NCI-H510A treated with DMSO at 0.1 percent for 48 hours (cell line): ENCODE results near the gene L3MBTL2.
A peak's percentile ranks its signal among the peaks of the same experiment; 100 is the strongest.
"Not testable (repeated sequence)": the region's sequence is repeated elsewhere in the genome, so short reads cannot be mapped to it uniquely, and the experiment has no call there.

Experiments
- DNase-seq: peaks from one replicate; lab custom pipeline; 2025; lab: John Stamatoyannopoulos, UW

L3MBTL2 gene

DNA sequence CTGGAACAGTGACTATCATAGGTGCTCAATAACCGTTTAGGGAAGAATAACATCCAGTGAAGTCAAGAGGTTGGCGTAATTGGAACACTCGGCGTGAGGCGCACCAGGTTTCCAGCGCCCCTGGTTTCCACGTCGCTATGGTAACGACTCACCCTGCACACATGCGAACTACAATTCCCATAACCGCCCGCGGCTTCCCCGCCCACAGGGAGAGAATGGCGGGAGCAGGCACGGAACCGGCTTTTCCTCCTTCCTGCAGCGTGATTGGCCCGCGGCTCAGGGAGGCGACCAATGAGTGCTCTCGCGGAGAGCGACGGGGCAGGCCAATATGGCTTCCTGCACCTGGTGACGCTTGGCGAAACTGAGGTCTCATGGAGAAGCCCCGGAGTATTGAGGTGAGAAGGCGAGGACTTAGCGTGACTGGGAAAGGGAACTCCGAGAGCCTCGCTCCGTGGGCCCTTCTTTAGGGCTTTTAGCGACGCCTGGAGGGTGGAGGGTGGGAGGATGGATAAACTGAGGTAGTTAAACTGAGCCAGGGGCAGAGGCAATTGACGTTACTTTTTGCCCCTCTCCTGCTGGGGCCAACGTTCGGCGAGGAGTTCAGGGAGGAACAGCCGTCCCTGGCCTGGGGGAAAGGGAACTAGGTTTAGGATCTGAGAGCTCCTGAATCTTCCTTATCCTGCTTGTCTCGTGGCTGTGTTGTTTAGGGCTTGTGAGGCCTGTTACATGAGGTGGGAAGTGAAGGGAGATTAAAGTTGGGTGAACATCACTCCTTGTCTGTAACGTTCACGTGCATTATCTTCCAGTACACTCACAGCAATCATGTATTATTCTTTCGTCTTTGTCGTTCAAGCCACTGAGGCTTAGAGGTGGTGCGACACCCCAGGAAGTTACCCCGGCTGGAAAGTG, at the start of gene L3MBTL2:
Gene L3MBTL2 (plus strand): TSS at position 321 of the 909 bp plus-strand sequence. CDS start 51 bp downstream, at position 372.
- DNase-seq = peak; percentile 84

DNA sequence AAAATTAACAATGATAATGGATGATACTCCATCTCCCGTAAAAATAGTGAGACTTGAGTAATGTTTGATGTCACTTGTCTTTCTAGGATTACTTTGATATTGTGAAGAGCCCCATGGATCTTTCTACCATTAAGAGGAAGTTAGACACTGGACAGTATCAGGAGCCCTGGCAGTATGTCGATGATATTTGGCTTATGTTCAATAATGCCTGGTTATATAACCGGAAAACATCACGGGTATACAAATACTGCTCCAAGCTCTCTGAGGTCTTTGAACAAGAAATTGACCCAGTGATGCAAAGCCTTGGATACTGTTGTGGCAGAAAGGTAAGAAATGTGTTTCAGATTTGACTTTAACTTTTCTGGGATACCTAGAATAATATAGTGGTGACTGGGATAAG, 48.0 kb upstream of the L3MBTL2 start:
- DNase-seq = no peak

DNA sequence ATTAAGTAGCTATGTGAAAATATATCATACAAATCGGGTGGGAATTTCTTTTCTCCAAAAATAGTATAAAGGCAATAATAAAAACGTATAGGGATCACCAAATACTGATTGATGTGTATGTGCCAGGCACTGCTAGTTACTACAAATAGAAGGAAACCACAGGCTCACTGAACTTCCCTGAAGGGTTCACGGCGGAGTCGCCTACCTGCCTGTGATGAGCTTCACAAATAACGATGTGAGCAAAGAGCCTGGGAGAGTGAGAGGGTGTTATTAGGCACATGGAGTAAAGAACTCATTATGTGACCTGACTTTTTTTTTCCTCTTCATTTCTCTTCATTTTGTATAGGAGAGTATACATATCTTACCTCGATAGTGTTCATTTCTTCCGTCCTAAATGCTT, 36.0 kb upstream of the L3MBTL2 start:
- DNase-seq = no peak

DNA sequence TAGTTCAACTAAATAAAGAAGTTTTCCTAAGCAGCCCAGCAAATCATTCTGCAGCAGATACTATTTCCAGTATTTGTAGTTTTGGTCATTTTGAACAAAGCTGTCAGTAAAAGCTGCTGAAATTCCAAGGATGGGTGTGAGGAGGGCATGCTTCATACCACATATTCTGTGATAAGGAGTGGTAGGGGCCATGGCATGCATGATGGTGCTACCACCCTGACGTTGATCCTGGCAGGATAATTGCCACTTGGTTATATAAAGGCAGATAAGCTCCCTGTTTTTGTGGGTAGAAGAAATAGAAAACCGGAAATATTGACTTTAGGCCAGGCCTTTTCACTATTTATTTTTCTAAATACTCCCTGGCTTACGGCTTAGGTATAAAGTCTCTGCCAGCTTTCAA, 33.1 kb upstream of the L3MBTL2 start:
- no peak for DNase-seq

DNA sequence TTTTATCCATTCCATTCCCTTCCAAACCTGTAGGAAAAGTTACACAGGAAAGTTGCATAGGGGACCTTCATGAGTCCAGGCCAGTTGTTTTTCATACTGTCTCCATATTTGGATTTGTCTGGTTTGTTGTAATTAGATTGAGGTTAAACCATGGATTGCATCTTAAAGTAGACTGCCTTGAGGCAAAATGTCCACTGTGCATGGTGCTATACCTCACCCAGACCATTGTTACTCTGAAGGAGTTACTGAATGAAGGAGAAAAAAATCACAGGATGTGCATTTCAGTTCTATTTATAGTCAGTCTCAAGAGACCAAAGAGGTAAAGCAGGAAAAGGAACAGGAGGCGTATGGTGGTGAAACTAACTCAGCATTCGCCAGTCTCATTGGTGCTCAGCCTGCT, 29.6 kb upstream of the L3MBTL2 start:
- DNase-seq = no peak

DNA sequence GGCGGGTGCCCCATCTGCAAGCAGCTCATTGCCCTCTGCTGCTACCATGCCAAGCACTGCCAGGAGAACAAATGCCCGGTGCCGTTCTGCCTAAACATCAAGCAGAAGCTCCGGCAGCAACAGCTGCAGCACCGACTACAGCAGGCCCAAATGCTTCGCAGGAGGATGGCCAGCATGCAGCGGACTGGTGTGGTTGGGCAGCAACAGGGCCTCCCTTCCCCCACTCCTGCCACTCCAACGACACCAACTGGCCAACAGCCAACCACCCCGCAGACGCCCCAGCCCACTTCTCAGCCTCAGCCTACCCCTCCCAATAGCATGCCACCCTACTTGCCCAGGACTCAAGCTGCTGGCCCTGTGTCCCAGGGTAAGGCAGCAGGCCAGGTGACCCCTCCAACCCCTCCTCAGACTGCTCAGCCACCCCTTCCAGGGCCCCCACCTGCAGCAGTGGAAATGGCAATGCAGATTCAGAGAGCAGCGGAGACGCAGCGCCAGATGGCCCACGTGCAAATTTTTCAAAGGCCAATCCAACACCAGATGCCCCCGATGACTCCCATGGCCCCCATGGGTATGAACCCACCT, 28.0 kb upstream of the L3MBTL2 start:
- no peak for DNase-seq

DNA sequence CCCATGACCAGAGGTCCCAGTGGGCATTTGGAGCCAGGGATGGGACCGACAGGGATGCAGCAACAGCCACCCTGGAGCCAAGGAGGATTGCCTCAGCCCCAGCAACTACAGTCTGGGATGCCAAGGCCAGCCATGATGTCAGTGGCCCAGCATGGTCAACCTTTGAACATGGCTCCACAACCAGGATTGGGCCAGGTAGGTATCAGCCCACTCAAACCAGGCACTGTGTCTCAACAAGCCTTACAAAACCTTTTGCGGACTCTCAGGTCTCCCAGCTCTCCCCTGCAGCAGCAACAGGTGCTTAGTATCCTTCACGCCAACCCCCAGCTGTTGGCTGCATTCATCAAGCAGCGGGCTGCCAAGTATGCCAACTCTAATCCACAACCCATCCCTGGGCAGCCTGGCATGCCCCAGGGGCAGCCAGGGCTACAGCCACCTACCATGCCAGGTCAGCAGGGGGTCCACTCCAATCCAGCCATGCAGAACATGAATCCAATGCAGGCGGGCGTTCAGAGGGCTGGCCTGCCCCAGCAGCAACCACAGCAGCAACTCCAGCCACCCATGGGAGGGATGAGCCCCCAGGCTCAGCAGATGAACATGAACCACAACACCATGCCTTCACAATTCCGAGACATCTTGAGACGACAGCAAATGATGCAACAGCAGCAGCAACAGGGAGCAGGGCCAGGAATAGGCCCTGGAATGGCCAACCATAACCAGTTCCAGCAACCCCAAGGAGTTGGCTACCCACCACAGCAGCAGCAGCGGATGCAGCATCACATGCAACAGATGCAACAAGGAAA, 27.3 kb upstream of the L3MBTL2 start:
- DNase-seq = no peak

DNA sequence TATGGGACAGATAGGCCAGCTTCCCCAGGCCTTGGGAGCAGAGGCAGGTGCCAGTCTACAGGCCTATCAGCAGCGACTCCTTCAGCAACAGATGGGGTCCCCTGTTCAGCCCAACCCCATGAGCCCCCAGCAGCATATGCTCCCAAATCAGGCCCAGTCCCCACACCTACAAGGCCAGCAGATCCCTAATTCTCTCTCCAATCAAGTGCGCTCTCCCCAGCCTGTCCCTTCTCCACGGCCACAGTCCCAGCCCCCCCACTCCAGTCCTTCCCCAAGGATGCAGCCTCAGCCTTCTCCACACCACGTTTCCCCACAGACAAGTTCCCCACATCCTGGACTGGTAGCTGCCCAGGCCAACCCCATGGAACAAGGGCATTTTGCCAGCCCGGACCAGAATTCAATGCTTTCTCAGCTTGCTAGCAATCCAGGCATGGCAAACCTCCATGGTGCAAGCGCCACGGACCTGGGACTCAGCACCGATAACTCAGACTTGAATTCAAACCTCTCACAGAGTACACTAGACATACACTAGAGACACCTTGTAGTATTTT, 26.6 kb upstream of the L3MBTL2 start:
- DNase-seq = no peak

DNA sequence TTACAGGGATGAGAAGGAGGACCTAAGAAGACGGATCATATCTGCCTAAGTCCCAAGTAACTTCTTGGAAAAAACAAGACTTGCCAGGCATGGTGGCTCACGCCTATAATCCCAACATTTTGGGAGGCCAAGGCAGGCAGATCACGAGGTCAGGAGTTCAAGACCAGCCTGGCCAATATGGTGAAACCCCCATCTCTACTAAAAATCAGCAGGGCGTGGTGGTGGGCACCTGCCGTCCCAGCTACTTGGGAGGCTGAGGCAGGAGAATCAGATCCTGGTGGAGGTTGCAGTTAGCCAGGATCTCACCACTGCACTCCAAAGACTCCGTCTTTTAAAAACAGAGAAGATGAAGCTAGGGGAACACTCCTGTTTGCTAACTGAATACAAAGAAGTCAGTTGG, 24.8 kb upstream of the L3MBTL2 start:
- DNase-seq = not testable (repeated sequence)

DNA sequence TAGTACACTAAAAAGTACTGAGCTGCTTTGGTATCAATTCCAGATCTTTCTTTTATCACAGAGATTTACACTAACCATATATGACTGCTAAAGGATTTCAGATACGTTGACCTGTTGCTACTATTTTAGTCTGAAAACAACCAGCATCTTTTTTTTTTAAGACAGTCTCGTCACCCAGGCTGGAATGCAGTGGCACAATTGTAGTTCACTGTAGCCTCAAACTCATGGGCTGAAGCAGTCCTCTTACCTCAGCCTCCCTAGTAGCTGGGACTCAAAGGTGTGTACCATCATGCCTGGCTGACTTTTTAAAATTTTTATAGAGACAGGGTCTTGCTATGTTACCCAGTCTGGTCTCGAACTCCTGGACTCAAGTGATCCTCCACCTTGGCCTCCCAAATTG, 24.2 kb upstream of the L3MBTL2 start:
- no peak for DNase-seq

DNA sequence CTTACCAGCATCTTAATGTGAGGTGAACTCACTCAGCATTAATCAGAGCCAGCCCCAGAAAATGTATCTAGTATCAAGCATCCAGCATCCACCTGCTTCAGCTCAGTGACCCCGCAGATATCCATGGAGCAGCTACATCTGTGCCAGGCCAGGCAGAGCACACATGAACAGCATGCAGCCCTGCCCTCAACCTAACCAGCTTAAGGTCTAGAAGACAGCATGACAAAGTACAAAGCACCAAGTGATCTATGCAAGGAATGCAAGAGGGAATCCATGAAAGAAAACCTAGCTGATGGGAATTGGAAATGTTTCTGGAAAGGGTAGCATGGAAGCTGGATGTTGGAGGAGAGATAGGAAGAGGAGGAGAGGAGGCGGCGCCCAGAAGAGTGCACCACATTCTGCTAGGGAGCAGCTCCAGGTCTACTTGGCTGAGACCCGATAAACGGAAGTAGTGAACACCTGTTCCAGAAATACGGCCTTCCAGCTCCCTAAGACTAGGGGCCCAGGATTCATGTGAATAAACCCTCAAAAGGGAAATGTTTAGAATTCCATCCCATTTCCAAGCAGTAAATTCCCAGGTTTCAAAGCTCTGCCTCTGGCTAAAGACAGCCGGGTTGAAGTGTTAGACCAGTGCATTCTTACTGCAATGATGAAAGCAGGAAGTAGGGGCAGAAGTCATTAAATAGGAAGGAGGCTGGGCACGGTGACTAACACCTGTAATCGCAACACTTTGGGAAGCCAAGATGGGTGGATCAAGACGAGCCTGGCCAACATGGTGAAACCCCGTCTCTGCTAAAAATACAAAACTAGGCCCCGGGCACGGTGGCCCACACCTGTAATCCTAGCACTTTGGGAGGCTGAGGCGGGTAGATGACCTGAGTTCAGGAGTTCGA, 23.5 kb upstream of the L3MBTL2 start:
- DNase-seq = peak; percentile 36

DNA sequence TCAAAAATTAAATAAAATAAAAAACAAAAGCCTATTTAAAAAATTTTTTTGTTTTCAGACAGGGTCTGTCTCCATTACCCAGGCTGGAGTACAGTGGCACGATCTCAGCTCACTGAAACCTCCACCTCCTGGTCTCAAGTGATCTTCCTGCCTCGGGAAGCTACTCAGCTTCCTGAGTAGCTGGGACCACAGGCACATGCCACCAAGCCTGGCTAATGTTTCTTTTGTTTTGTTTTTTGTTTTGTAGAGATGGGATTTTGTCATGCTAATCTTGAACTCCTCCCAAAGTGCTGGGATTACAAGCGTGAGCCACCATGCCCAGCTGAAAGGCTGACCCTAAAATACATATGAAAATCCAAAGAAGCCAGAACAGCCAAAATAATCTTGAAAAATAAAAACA, 20.4 kb upstream of the L3MBTL2 start:
- DNase-seq = no peak

DNA sequence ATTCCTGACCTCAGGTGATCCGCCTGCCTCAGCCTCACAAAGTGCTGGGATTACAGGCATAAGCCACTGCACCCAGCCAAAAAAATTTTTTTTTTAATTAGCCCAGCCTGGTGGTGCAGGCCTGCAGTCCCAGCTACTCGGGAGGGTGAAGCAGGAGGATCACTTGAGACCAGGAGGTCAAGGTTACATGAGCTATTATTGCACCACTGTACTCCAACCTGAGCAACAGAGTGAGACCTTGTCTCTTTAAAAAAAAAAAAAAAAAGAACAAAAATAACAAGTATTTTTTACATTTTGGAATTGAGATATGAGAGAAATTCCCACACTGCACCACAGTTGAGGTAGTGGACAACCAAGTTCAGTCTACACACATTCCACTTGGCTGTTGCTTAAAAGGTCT, 13.6 kb upstream of the L3MBTL2 start:
- DNase-seq = no peak

DNA sequence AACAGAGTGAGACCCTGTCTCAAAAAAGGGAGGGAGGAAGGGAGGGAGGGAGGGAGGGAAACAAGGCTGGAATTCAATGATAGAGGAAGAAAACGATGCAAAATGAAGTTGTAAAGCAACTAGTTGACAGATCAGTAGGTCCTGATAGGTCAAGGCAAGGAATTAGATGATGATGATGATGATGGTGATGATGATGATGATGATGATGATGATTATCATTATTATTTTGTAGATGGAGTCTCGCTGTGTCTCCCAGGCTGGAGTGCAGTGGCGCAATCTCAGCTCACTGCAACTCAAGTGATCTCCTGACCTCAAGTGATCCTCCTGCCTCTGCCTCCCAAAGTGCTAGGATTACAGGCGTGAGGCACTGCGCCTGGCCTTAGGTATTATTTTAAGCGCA, 11.3 kb upstream of the L3MBTL2 start:
- DNase-seq = no peak

DNA sequence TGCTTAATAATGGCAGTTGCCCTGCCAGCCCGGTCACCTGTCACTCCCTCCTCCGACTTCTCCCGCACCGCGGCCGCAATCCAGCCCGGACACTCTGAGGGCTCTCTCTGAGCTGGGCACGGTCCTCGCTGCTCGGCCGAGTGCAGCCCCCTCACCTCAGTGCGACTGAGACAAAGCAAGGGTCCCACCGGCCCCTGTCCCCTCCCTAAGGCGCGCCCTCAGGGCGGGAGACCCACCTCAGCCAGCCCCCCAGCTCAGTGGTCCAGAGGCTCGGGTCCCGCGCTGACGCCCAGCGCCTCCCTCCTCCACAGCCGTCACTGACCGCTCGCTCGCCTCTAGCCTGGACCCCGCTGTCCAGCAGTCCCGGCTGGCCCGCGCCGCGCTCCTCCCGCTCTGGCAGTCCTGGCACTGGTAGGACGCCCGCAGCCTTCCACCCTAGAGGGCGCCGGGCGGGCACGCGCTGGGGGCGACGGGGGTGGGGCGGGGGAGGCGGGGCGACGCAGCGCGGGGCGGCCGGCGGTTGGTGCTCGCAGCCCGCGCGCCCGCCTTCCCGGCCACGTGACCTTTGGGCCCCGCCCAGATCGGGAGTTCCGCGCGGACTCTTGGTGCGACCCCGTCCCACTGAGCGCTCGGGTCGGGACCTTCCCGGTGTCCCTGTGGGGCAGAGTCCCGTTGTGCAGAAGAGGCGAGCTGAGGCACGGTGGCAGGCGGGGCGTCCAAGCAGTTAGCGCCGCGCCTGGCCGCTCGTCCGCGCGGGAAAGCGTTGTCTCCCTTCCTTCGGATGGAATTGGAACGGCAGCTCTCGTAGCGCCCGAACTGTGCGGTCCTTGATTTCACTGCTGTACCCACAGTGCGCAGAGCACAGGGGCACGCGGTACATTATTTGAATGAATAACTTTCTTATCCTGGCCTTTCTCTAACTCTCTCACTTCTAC, 7.8 kb upstream of the L3MBTL2 start:
- peak; percentile 62 for DNase-seq

DNA sequence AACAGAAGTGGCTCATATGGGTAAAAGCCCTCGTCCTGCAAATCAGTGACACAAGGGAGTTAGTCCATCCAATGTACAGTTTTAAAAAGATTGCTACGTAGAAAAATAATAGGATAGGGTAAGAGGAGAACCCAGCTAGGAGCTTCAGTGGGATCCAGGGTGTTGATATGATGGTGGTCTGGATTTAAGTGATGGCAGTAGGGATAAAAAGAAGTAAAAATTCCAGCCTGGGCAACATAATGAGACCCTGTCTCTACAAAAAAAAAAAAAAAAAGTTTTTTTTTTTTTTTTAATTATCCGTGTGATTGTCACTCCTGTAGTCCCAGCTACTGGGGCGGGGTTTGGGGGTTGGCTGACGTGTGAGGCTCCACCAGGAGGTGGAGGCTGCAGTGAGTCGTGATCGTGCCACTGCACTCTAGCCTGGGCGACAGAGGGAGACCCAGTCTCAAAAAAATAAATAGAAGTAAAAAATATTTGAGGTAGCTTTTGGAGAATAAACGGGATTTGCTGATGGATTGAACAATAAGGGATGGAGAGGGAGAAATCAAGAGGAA, 7.0 kb upstream of the L3MBTL2 start:
- peak; percentile 44 for DNase-seq

DNA sequence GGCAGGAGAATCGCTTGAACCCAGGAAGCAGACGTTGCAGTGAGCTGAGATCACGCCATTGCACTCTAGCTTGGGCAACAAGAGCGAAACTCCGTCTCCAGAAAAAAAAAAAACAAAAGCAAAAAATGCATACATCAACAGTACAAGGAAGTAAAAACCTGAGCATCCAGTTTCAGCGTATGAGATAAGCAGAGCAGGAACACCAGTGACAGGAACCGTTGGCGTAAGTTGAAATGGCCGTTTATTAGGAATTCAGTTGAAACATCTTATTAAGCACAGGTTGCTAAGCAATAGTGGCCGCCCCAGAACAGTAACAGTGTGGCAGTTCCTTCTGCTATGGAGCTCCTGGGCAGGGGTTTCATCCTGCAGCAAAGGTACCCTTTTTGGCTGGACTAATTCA, 4.0 kb upstream of the L3MBTL2 start:
- DNase-seq = no peak

DNA sequence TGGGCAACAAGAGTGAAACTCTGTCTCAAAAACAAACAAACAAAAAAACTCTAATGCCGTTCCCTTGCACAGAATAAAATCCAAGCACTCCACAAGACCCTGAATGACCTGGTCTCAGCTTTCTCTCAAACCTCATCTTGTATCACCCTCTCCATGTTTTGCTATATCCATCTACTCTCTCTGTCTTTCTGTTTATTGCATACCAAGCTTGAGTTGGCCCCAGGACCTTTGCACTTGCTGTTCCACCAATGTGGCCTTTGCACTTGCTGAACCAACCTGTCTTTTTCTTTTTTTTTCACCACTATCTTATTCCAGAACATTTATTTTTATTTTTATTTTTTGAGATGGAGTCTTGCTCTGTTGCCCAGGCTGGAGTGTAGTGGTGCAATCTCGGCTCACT, 2.0 kb upstream of the L3MBTL2 start:
- no peak for DNase-seq

DNA sequence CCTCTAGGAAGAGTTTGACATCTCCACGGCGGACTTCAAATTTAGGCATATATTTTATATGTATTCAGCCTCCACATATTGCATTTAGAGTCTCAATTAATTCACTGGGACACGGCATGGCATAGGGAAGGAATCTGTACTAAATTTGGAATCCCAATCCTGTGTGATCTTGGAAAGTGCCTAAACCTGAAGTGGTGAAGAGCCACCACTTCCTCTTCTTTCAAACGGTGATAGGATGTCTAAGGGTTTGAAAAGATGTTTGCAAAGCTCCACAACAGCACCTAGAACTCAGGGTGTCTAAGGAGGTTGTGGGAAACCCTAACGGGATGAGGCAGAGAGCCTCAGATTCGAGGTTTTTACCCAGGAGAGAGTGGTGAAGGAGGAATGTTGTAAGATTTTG, 1.0 kb upstream of the L3MBTL2 start:
- DNase-seq = no peak

DNA sequence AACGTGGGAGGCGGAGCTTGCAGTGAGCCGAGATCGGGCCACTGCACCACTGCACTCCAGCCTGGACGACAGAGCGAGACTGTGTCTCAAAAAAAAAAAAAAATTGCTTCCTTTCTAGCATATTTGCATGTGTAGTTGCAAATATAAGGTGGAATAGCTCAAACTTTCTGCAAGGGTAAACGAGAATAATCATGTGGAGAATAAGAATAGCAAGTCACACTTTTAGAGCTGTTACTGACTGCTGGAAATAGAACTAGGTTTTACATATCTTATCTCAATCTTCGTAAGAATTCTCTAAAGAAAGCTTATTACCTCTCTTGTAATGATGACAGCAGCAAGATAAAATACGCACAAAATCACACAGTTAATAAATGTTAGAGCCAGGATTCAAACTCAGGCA, 1.6 kb downstream of the L3MBTL2 start:
- no peak for DNase-seq
